DOHH2 (cell line): ENCODE measurements around the gene AATF.

Source experiments
- H3F3A ChIP-seq: fragments of 200-600 bp; sonication (generic), shearing (Covaris generic); 2 replicates; pipeline ENCODE4 v1.6.0; 2016; ENCODE audit warnings: antibody characterized with exemption, mild to moderate bottlenecking; ENCODE audit not compliant: control insufficient read depth, insufficient read depth
- H3K27ac ChIP-seq: fragments of 200-600 bp; sonication (generic); 2 replicates; pipeline ENCODE4 v1.5.1; 2014; ENCODE audit warnings: low read depth, mild to moderate bottlenecking, low read length, moderate library complexity
- H3K27me3 ChIP-seq: fragments of 200-600 bp; sonication (generic); 2 replicates; pipeline ENCODE4 v1.6.1; 2014; ENCODE audit warnings: mild to moderate bottlenecking, low read length, mixed read lengths; ENCODE audit not compliant: control insufficient read depth
- H3K36me3 ChIP-seq: fragments of 200-600 bp; sonication (generic); 2 replicates; pipeline ENCODE4 v1.6.1; 2014; ENCODE audit warnings: mild to moderate bottlenecking, low read length, moderate library complexity, mixed read lengths; ENCODE audit not compliant: control insufficient read depth
- H3K4me1 ChIP-seq: fragments of 200-600 bp; sonication (generic); 2 replicates; pipeline ENCODE4 v1.6.1; 2014; ENCODE audit warnings: mild to moderate bottlenecking, low read length, mixed read lengths; ENCODE audit not compliant: control insufficient read depth
- H3K4me2 ChIP-seq: fragments of 200-600 bp; sonication (generic); 2 replicates; pipeline ENCODE4 v1.6.0; 2014; ENCODE audit warnings: mild to moderate bottlenecking, low read length, moderate library complexity
- H3K4me3 ChIP-seq: fragments of 200-600 bp; sonication (generic); 2 replicates; pipeline ENCODE4 v1.5.1; 2014; ENCODE audit warnings: mild to moderate bottlenecking, low read length, mixed read lengths
- H3K79me2 ChIP-seq: fragments of 200-600 bp; sonication (generic); 2 replicates; pipeline ENCODE4 v1.6.1; 2014; ENCODE audit warnings: mild to moderate bottlenecking, low read length, mixed read lengths; ENCODE audit not compliant: control insufficient read depth
- H3K9me2 ChIP-seq: fragments of 200-600 bp; sonication (generic); replicated peaks from 2 replicates; pipeline ENCODE4 v1.6.1; 2014; ENCODE audit warnings: mild to moderate bottlenecking, low read length, mixed read lengths; ENCODE audit not compliant: control insufficient read depth
- H3K9me3 ChIP-seq: fragments of 200-600 bp; sonication (generic); 2 replicates; pipeline ENCODE4 v1.6.1; 2014; ENCODE audit warnings: antibody characterized with exemption, low read length, mixed read lengths; ENCODE audit not compliant: control insufficient read depth, insufficient read depth
- H4K20me1 ChIP-seq: fragments of 200-600 bp; sonication (generic); 2 replicates; pipeline ENCODE4 v1.6.0; 2014; ENCODE audit warnings: low read depth, mild to moderate bottlenecking, antibody characterized with exemption, low read length, moderate library complexity; ENCODE audit not compliant: control insufficient read depth, insufficient read depth
- EZH2phosphoT487 ChIP-seq: fragments of 200-600 bp; sonication (generic); IDR thresholded peaks from 2 replicates; pipeline ENCODE4 v1.6.1; 2017; ENCODE audit warnings: borderline replicate concordance, mild to moderate bottlenecking, antibody characterized with exemption, low read length, moderate library complexity, mixed read lengths
- TF ChIP-seq, protein P1 (sequence below): fragments of 200-600 bp; sonication (generic); IDR thresholded peaks from one replicate; pipeline ENCODE4 v1.5.1; 2014; ENCODE audit warnings: antibody characterized with exemption, mild to moderate bottlenecking, low read depth, low read length; ENCODE audit not compliant: poor library complexity, severe bottlenecking

The AATF gene, protein sequence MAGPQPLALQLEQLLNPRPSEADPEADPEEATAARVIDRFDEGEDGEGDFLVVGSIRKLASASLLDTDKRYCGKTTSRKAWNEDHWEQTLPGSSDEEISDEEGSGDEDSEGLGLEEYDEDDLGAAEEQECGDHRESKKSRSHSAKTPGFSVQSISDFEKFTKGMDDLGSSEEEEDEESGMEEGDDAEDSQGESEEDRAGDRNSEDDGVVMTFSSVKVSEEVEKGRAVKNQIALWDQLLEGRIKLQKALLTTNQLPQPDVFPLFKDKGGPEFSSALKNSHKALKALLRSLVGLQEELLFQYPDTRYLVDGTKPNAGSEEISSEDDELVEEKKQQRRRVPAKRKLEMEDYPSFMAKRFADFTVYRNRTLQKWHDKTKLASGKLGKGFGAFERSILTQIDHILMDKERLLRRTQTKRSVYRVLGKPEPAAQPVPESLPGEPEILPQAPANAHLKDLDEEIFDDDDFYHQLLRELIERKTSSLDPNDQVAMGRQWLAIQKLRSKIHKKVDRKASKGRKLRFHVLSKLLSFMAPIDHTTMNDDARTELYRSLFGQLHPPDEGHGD

DNA sequence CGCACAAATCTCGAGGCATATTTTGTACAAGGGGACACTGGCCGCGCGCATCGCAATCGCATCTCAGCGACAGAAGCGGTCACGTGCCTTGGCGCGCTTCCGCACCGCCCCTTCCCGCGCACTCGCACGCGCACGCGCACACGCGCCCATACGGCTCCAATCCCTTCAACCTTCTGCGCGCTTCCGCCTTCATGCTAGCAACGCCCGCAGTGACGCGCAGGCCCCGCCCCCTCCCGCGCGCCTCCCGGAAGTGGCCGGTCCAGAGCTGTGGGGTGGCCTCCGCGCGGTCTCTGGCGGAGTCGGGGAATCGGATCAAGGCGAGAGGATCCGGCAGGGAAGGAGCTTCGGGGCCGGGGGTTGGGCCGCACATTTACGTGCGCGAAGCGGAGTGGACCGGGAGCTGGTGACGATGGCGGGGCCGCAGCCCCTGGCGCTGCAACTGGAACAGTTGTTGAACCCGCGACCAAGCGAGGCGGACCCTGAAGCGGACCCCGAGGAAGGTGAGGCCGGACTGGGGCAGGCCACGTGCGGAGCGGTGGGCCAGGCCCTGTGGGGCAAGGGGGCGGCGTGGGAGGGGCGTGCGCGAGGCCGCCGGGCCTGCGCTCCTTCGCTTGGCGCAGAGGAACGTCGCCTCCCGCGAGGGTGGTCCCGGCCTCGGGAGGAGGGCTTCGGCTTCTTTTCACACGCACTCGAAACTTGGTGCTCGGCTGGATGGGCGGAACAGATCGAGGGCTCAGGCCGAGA lies at the start of gene AATF:
TSS of gene AATF (plus strand) at position 238 of the 744 bp plus-strand sequence. CDS start at position 410, 172 bp downstream.
- Histone ChIP-seq H3F3A (0 out of 2 replicates have a peak, but pooled peaks cover 5% of the 10 kb centered on the region), H3K9me3 (no peaks in the 10 kb centered on the region), H3K27me3 (peaks cover 37% of the 10 kb centered on the region), H3K4me3 (peak within 1 kb of the TSS; percentile 91), H3K27ac (peak within 1 kb of the TSS; percentile 63), H3K4me2 (peak within 1 kb of the TSS; percentile 98), H3K4me1 (peaks cover 33% of the 10 kb centered on the region), H3K9me2 (no peaks in the 10 kb centered on the region), H3K36me3 (peaks cover 51% of the 10 kb centered on the region), H3K79me2 (peaks cover 50% of the 10 kb centered on the region), H4K20me1 (peaks cover 8% of the 10 kb centered on the region; the same call in 1 of the 2 replicates)
- TF ChIP-seq, protein P1, sequence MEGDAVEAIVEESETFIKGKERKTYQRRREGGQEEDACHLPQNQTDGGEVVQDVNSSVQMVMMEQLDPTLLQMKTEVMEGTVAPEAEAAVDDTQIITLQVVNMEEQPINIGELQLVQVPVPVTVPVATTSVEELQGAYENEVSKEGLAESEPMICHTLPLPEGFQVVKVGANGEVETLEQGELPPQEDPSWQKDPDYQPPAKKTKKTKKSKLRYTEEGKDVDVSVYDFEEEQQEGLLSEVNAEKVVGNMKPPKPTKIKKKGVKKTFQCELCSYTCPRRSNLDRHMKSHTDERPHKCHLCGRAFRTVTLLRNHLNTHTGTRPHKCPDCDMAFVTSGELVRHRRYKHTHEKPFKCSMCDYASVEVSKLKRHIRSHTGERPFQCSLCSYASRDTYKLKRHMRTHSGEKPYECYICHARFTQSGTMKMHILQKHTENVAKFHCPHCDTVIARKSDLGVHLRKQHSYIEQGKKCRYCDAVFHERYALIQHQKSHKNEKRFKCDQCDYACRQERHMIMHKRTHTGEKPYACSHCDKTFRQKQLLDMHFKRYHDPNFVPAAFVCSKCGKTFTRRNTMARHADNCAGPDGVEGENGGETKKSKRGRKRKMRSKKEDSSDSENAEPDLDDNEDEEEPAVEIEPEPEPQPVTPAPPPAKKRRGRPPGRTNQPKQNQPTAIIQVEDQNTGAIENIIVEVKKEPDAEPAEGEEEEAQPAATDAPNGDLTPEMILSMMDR: no peak
- no peak for TF ChIP-seq EZH2phosphoT487

DNA sequence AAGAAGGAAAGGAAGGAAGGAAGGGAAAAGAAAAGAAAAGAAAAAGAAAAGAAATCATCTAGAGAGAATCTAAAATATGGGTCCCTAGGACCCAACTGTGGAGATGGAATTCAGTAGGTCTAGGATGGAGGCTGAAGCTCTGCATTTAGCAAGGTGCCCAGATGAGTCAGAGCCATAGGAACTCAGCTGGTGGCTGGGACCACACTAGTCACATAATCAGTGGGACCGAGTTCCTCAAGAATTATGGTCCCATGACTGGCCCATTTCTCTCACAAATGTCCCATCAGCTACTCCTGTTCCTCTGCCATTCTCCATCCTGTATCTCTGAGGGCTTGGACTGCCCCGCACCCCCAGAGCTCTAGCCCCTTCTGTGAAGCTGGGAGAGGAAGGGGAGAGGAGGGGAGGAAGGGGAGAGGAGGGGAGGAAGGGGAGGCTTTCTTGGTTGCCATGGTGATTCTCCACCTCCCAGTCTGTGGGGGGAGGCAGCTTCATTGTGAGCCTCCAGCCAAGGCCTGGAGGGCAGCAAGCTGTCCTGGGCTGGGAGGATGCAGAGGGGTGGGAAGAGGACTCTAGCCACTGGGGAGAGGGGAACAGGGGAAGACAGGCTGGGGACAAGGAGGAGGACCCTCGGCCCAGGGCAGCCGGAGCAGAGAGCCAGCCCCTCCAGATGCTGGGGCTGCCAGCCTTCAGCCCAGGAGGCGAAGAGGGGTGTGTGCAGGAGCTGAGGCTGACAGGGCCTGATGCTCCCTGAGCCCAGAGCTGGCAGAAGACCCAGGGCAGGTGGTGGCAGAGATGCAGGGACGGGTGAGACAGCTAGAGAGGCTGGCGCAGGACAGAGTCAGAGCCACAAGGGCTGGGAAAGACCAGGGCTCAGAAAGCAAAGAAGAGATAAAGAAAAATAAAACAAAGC lies 49.2 kb upstream of the AATF start:
- H3K9me2 ChIP-seq: no peaks in the 10 kb centered on the region

DNA sequence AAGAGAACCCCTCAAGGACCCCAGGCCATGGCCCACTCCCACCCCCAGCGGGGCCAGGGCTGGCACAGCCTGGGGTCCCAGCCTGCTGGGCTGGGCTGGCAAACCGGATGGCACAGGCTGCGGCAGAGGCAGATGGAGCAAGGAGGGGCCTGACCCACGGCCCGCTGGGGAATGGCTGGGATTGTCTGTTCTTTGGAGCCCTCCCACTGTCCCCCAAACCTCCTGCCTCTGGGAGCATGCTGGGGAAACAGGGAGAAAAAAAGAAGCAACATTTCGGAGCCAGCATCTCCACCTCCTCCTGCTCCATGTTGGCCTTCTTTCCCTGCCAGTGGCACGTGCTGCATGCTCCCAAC lies 48.6 kb upstream of the AATF start:
- H3K4me1 ChIP-seq: no peaks in the 10 kb centered on the region
- H3K79me2 ChIP-seq: no peaks in the 10 kb centered on the region
- no peak overlapping the region for H3K4me3 ChIP-seq
- H4K20me1 ChIP-seq: no peaks in the 10 kb centered on the region
- H3F3A ChIP-seq: no peaks in the 10 kb centered on the region
- H3K4me2 ChIP-seq: no peak overlapping the region
- H3K27ac ChIP-seq: no peak overlapping the region
- TF ChIP-seq EZH2phosphoT487: no peak
- TF ChIP-seq, protein P1: no peak
- no peaks in the 10 kb centered on the region for H3K9me2 ChIP-seq
- peaks cover 12% of the 10 kb centered on the region; the same call in 1 of the 2 replicates for H3K27me3 ChIP-seq
- H3K9me3 ChIP-seq: no peaks in the 10 kb centered on the region
- H3K36me3 ChIP-seq: no peaks in the 10 kb centered on the region

More for the DNA sequence above, 49.2 kb upstream of the AATF start:
- no peaks in the 10 kb centered on the region for H3K4me1 ChIP-seq
- H3K27me3 ChIP-seq: peaks cover 12% of the 10 kb centered on the region; the same call in 1 of the 2 replicates
- TF ChIP-seq, protein P1: no peak
- no peak for TF ChIP-seq EZH2phosphoT487
- H3K9me3 ChIP-seq: no peaks in the 10 kb centered on the region
- no peaks in the 10 kb centered on the region for H3K79me2 ChIP-seq
- H3K4me3 ChIP-seq: no peak overlapping the region
- H3K36me3 ChIP-seq: no peaks in the 10 kb centered on the region
- no peaks in the 10 kb centered on the region for H3F3A ChIP-seq
- no peaks in the 10 kb centered on the region for H4K20me1 ChIP-seq
- H3K4me2 ChIP-seq: no peak overlapping the region
- H3K27ac ChIP-seq: no peak overlapping the region
